GM04503 (cell line): ENCODE measurements around the gene MYLK.
A peak's percentile ranks its signal among the peaks of the same experiment; 100 is the strongest.

Experiments
- DNase-seq: peaks from one replicate; pipeline ENCODE4 v3.0.0-alpha.2; 2012; ENCODE audit warnings: low read depth

Gene MYLK

GRCh38 chr3:123818921-123819429 lies 65.2 kb downstream of the MYLK start:
- DNase-seq, result no peak

- DNase-seq, result no peak
These were observed 65.7 kb downstream of the MYLK start for GRCh38 chr3:123818324-123818920.

- DNase-seq, result no peak
These were observed 66.7 kb downstream of the MYLK start for GRCh38 chr3:123817413-123817812.

- peak; percentile 95 for DNase-seq
These were observed 67.4 kb downstream of the MYLK start for GRCh38 chr3:123816673-123817207.

GRCh38 chr3:123815981-123816380 lies 68.2 kb downstream of the MYLK start:
- no peak for DNase-seq

- DNase-seq, result no peak
These were observed 70.3 kb downstream of the MYLK start for GRCh38 chr3:123813876-123814275.

- no peak for DNase-seq
These were observed 74.5 kb downstream of the MYLK start for GRCh38 chr3:123809597-123809996.

GRCh38 chr3:123808812-123809211 lies 75.3 kb downstream of the MYLK start:
- DNase-seq, result no peak

GRCh38 chr3:123807820-123808219 lies 76.3 kb downstream of the MYLK start:
- DNase-seq, result no peak

- no peak for DNase-seq
These were observed 78.6 kb downstream of the MYLK start for GRCh38 chr3:123805504-123805903.

GRCh38 chr3:123805101-123805500 lies 79.0 kb downstream of the MYLK start:
- DNase-seq, result no peak

- DNase-seq, result no peak
These were observed 79.5 kb downstream of the MYLK start for GRCh38 chr3:123804676-123805075.

GRCh38 chr3:123803521-123803920 lies 80.6 kb downstream of the MYLK start:
- no peak for DNase-seq

- no peak for DNase-seq
These were observed 82.0 kb downstream of the MYLK start for GRCh38 chr3:123802007-123802625.

- no peak for DNase-seq
These were observed 82.7 kb downstream of the MYLK start for GRCh38 chr3:123801474-123801873.

GRCh38 chr3:123800362-123800682 lies 83.8 kb downstream of the MYLK start:
- DNase-seq, result no peak

GRCh38 chr3:123799544-123800361 lies 84.4 kb downstream of the MYLK start:
- DNase-seq, result no peak

GRCh38 chr3:123798550-123798949 lies 85.6 kb downstream of the MYLK start:
- DNase-seq, result no peak

GRCh38 chr3:123795471-123796251 lies 88.5 kb downstream of the MYLK start:
- DNase-seq, result no peak

GRCh38 chr3:123793425-123793824 lies 90.7 kb downstream of the MYLK start:
- no peak for DNase-seq

- DNase-seq, result no peak
These were observed 91.5 kb downstream of the MYLK start for GRCh38 chr3:123792473-123793201.
